Neural progenitor cell (in vitro differentiated cells): ENCODE data around the gene RNF157.

Experiments used
- EZH2 ChIP-seq: fragments of 200-600 bp; sonication (generic); IDR thresholded peaks from 2 replicates; pipeline ENCODE4 v1.6.1; 2017; ENCODE audit warnings: antibody characterized with exemption, mild to moderate bottlenecking, moderate library complexity
- TF ChIP-seq, protein P1 (sequence below): fragments of 200-600 bp; sonication (generic); IDR thresholded peaks from 2 replicates; pipeline ENCODE4 v1.5.1; 2017; ENCODE audit warnings: antibody characterized with exemption, mild to moderate bottlenecking

DNA sequence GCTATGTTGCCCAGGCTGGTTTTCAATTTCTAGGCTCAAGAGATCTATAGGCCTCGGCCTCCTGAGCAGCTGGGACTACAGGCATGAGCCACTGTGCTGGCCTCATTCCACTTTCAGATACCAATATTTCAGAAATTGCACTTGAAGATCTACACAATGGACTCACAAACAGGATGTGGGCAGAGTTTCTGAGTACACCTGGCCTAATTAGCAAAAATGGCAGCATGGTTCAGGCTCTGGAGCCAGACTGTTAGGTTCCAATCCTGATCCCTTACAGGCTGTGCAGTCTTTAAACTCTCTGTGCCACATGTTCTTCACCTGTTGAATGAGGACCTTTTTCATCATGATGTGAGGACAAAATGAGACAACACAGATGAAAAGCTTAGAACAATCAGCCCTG is 32.2 kb downstream of the RNF157 start:
- no peak for TF ChIP-seq EZH2
- TF ChIP-seq, protein P1, sequence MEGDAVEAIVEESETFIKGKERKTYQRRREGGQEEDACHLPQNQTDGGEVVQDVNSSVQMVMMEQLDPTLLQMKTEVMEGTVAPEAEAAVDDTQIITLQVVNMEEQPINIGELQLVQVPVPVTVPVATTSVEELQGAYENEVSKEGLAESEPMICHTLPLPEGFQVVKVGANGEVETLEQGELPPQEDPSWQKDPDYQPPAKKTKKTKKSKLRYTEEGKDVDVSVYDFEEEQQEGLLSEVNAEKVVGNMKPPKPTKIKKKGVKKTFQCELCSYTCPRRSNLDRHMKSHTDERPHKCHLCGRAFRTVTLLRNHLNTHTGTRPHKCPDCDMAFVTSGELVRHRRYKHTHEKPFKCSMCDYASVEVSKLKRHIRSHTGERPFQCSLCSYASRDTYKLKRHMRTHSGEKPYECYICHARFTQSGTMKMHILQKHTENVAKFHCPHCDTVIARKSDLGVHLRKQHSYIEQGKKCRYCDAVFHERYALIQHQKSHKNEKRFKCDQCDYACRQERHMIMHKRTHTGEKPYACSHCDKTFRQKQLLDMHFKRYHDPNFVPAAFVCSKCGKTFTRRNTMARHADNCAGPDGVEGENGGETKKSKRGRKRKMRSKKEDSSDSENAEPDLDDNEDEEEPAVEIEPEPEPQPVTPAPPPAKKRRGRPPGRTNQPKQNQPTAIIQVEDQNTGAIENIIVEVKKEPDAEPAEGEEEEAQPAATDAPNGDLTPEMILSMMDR = no peak
